DND-41 (cell line): ENCODE results near the gene SRL.

Source experiments
- ATAC-seq: fragments of 200-7000 bp; cut with Tn5 transposase; 3 replicates; pipeline ENCODE4 v1.9.1; 2021; ENCODE audit warnings: low read depth; ENCODE audit not compliant: insufficient read depth
- DNase-seq: peaks from one replicate; pipeline ENCODE4 v3.0.0-alpha.2; 2020
- H2AFZ ChIP-seq: 2 replicates; pipeline ENCODE4 v1.6.0; 2012; ENCODE audit warnings: low read depth, low read length
- H3K27ac ChIP-seq: 2 replicates; pipeline ENCODE4 v1.5.1; 2012; ENCODE audit warnings: low read length, inconsistent platforms
- H3K27me3 ChIP-seq: fragments of 200-600 bp; sonication (generic); 2 replicates; pipeline ENCODE4 v1.6.0; 2012; ENCODE audit warnings: low read length, mild to moderate bottlenecking, inconsistent platforms; ENCODE audit not compliant: insufficient read depth, poor library complexity
- H3K36me3 ChIP-seq: 2 replicates; pipeline ENCODE4 v1.5.1; 2012; ENCODE audit warnings: low read length, inconsistent platforms; ENCODE audit not compliant: insufficient read depth
- H3K4me1 ChIP-seq: 2 replicates; pipeline ENCODE4 v1.5.1; 2012; ENCODE audit warnings: mild to moderate bottlenecking, low read length; ENCODE audit not compliant: insufficient read depth
- H3K4me2 ChIP-seq: 2 replicates; pipeline ENCODE4 v1.6.0; 2012; ENCODE audit warnings: mild to moderate bottlenecking, moderate library complexity, low read length, inconsistent platforms; ENCODE audit not compliant: insufficient read depth
- H3K4me3 ChIP-seq, 2 experiments: fragments of 200-600 bp in 1 of 2; shearing (Covaris generic) in 1 of 2; 2 replicates each; pipeline ENCODE4 v1.5.1; 2012 to 2016; ENCODE audit warnings: inconsistent platforms in 2 of 2, low read length in 2 of 2, mild to moderate bottlenecking in 2 of 2, low read depth in 1 of 2, moderate library complexity in 1 of 2
- H3K79me2 ChIP-seq: 2 replicates; pipeline ENCODE4 v1.6.0; 2012; ENCODE audit warnings: low read length, inconsistent platforms; ENCODE audit not compliant: insufficient read depth
- H3K9ac ChIP-seq: 2 replicates; pipeline ENCODE4 v1.6.0; 2012; ENCODE audit warnings: low read depth, mild to moderate bottlenecking, inconsistent platforms, low read length, moderate library complexity
- H3K9me3 ChIP-seq: 2 replicates; pipeline ENCODE4 v1.5.1; 2012; ENCODE audit warnings: low read length, moderate library complexity, mild to moderate bottlenecking, inconsistent platforms; ENCODE audit not compliant: insufficient read depth, severe bottlenecking
- H4K20me1 ChIP-seq: 2 replicates; pipeline ENCODE4 v1.6.0; 2012; ENCODE audit warnings: low read length; ENCODE audit not compliant: insufficient read depth
- CTCF ChIP-seq: IDR thresholded peaks from 2 replicates; pipeline ENCODE4 v1.5.1; 2012; ENCODE audit warnings: borderline replicate concordance, low read length, moderate library complexity, mild to moderate bottlenecking; ENCODE audit not compliant: poor library complexity, severe bottlenecking; ENCODE audit errors: extremely low read depth
- EZH2 ChIP-seq: IDR thresholded peaks from 3 replicates; pipeline ENCODE4 v1.6.1; 2012; ENCODE audit warnings: borderline replicate concordance, low read depth, mild to moderate bottlenecking, moderate library complexity, low read length, inconsistent platforms; ENCODE audit not compliant: severe bottlenecking

Gene SRL

DNA sequence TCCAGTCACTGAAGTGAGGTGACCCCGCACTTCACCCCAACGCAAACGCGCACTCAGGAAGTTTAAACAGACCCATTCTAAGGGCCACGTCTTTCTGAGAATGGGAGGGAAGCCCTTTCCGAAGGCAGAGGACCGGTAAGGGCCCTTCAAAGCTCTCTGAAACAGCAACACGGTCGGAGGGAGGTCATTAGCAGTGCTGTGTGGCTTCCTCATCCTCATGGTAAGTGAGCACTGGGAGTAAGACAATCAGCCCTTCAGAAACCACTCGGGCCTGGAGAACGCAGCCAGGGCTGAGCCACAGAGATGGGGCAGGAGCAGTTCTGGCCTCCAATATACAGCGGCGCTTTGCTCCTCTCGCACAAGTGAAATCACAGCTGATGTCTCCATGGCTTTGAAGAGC, 23.7 kb downstream of the SRL start:
- Histone ChIP-seq H3K4me1 (no peaks in the 10 kb centered on the region), H3K79me2 (no peaks in the 10 kb centered on the region), H3K4me2 (no peak overlapping the region), H3K9ac (no peak overlapping the region), H2AFZ (no peak overlapping the region), H3K36me3 (no peaks in the 10 kb centered on the region), H4K20me1 (no peaks in the 10 kb centered on the region), H3K9me3 (no peaks in the 10 kb centered on the region), H3K27me3 (peaks cover 8% of the 10 kb centered on the region), H3K27ac (no peak overlapping the region), H3K4me3 (no peak overlapping the region)
- no peak for TF ChIP-seq EZH2
- TF ChIP-seq CTCF = no peak
- no peak for DNase-seq
- no peak for ATAC-seq

- Histone ChIP-seq H3K79me2 (no peaks in the 10 kb centered on the region), H3K4me3 (no peak overlapping the region), H3K27me3 (peaks cover 8% of the 10 kb centered on the region), H2AFZ (no peak overlapping the region), H3K9ac (no peak overlapping the region), H3K9me3 (no peaks in the 10 kb centered on the region), H3K36me3 (no peaks in the 10 kb centered on the region), H3K27ac (no peak overlapping the region), H3K4me1 (no peaks in the 10 kb centered on the region), H3K4me2 (no peak overlapping the region), H4K20me1 (no peaks in the 10 kb centered on the region)
- no peak for TF ChIP-seq CTCF
- TF ChIP-seq EZH2 = no peak
- DNase-seq = no peak
- ATAC-seq = no peak
Observed at GRCh38 chr16:4217204-4218131, 24.4 kb downstream of the SRL start.

DNA sequence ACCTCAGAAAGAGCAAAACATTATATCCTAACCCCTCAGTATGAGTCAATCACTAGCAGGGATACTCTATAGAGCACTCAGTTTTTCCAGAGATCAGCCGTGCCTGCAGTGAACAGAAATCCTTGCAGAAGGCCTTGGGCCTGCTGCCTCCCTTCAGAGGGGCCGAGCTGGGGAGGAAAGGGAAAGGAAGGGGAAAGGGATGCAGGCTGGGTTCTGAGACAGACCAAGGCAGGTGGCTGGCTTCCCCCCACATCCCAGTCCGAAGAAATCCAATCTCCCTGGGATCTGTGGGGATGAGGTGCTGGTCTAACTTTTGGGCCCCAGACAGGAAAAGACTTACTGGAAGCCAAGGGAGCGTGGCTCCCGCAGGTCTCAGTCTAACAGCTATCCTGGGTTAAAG, 25.3 kb downstream of the SRL start:
- Histone ChIP-seq H3K9ac (no peak overlapping the region), H3K27ac (no peak overlapping the region), H3K79me2 (no peaks in the 10 kb centered on the region), H3K36me3 (no peaks in the 10 kb centered on the region), H2AFZ (no peak overlapping the region), H3K9me3 (no peaks in the 10 kb centered on the region), H3K4me2 (no peak overlapping the region), H4K20me1 (no peaks in the 10 kb centered on the region), H3K4me1 (no peaks in the 10 kb centered on the region), H3K27me3 (peaks cover 3% of the 10 kb centered on the region), H3K4me3 (no peak overlapping the region)
- DNase-seq (no peak), ATAC-seq (no peak)
- no peak for TF ChIP-seq EZH2
- no peak for TF ChIP-seq CTCF
